Hepatocyte (in vitro differentiated cells): Measurements from ENCODE around the gene ANKHD1.

Source experiments
- EZH2phosphoT487 ChIP-seq: fragments of 200-600 bp; sonication (generic); IDR thresholded peaks from one replicate; pipeline ENCODE4 v1.6.1; 2018; ENCODE audit warnings: antibody characterized with exemption, mild to moderate bottlenecking, low read depth, moderate library complexity; ENCODE audit not compliant: unreplicated experiment, severe bottlenecking
- TF ChIP-seq, protein P1 (sequence below): fragments of 200-600 bp; sonication (generic); IDR thresholded peaks from 2 replicates; pipeline ENCODE4 v1.5.1; 2016; ENCODE audit warnings: antibody characterized with exemption, mild to moderate bottlenecking; ENCODE audit not compliant: poor library complexity

DNA sequence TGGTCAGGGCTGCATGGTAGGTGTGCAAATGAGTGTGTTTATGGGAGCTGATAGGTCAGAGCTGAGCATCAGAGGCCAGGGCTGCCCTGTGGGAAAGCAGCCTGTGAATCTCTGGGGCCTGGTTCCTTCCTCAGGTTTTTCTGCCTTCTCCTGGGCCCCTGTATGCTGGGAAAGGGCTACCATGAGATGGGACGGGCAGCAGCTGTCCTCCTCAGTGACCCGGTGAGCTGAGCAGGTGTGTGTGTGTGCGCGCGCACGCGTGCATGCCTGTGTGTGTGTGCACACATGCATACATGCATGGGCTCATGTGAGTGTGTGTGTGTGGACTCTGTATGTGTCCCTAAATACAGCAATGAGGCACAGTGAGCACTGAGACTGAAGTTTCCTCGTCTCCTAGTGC lies 39.3 kb upstream of the ANKHD1 start:
- TF ChIP-seq, protein P1, sequence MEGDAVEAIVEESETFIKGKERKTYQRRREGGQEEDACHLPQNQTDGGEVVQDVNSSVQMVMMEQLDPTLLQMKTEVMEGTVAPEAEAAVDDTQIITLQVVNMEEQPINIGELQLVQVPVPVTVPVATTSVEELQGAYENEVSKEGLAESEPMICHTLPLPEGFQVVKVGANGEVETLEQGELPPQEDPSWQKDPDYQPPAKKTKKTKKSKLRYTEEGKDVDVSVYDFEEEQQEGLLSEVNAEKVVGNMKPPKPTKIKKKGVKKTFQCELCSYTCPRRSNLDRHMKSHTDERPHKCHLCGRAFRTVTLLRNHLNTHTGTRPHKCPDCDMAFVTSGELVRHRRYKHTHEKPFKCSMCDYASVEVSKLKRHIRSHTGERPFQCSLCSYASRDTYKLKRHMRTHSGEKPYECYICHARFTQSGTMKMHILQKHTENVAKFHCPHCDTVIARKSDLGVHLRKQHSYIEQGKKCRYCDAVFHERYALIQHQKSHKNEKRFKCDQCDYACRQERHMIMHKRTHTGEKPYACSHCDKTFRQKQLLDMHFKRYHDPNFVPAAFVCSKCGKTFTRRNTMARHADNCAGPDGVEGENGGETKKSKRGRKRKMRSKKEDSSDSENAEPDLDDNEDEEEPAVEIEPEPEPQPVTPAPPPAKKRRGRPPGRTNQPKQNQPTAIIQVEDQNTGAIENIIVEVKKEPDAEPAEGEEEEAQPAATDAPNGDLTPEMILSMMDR, result no peak
- TF ChIP-seq EZH2phosphoT487, result no peak
